Transverse colon (tissue), 4 donors: ENCODE measurements around the gene LAMA4. TPM values are rescaled to one million over a fixed set of nuclear protein-coding genes. Genes with fewer than 3 reads are reported as not detected.

Experiments
- DNase-seq: peaks from one replicate; pipeline ENCODE4 v3.0.0-alpha.2; 2019
- H3K27ac ChIP-seq, 4 donors: fragments of 200-600 bp; sonication (generic); 2 replicates each; pipeline ENCODE4 v1.5.1; 2016 to 2018; ENCODE audit warnings: inconsistent platforms in 4 of 4
- H3K27me3 ChIP-seq: fragments of 200-600 bp; sonication (generic); 2 replicates; pipeline ENCODE4 v1.5.1; 2017; ENCODE audit warnings: inconsistent platforms
- H3K36me3 ChIP-seq, 4 donors: fragments of 200-600 bp; sonication (generic); 2 replicates each; pipeline ENCODE4 v1.5.1; 2017 to 2019; ENCODE audit warnings: inconsistent platforms in 4 of 4
- H3K4me1 ChIP-seq, 4 donors: fragments of 200-600 bp; sonication (generic); 2 replicates each; pipeline ENCODE4 v1.5.1; 2017 to 2020; ENCODE audit warnings: inconsistent platforms in 4 of 4
- H3K4me3 ChIP-seq, 4 donors: fragments of 200-600 bp; sonication (generic); 1 replicate in 1 of 4; 2 replicates in 3 of 4; pipeline versions ENCODE4 v1.5.1 to v1.6.1; 2017 to 2019; ENCODE audit warnings: inconsistent platforms in 4 of 4
- H3K9me3 ChIP-seq, 2 donors: fragments of 200-600 bp; sonication (generic); 2 replicates each; pipeline ENCODE4 v1.5.1; 2017 to 2019; ENCODE audit warnings: inconsistent platforms in 2 of 2
- CTCF ChIP-seq, 5 experiments: fragments of 200-600 bp in 3 of 5; fragments of 450-650 bp in 2 of 5; sonication (generic) in 3 of 5; IDR thresholded peaks; 1 replicate in 2 of 5; 2 replicates in 3 of 5; pipeline ENCODE4 v1.5.1; 2016 to 2017; ENCODE audit warnings: antibody characterized with exemption in 5 of 5, inconsistent platforms in 3 of 5, mild to moderate bottlenecking in 2 of 5, moderate library complexity in 1 of 5
- EP300 ChIP-seq: sonication (generic); formaldehyde crosslinking; IDR thresholded peaks from one replicate; pipeline ENCODE4 v1.6.1; 2017; ENCODE audit warnings: antibody characterized with exemption, low read depth
- POLR2A ChIP-seq: fragments of 450-650 bp; IDR thresholded peaks from one replicate; pipeline ENCODE4 v1.6.1; 2016; ENCODE audit warnings: antibody characterized with exemption, mild to moderate bottlenecking, moderate library complexity
- POLR2AphosphoS5 ChIP-seq, 3 donors: sonication (generic); formaldehyde crosslinking; IDR thresholded peaks; one replicate each; pipeline ENCODE4 v1.6.1; 2016; ENCODE audit warnings: antibody characterized with exemption in 3 of 3
- WGBS, 2 donors: methylation state at CpG; one replicate each; pipeline ENCODE4 v1.1.5; 2018; ENCODE audit warnings: low coverage in 1 of 2; 5-methylcytosine and 5-hydroxymethylcytosine counted together
- in situ Hi-C, 4 donors: fragments of 200-750 bp; cut with MboI; loops; one replicate each; pipeline versions ENCODE4 v1.15.0 to v1.15.1; 2017; ENCODE audit warnings: low sequenced_read_pairs in 3 of 4, low pct_ligation_motif_present in 1 of 4, low pct_unique_long_range_greater_than_20kb in 1 of 4
- intact Hi-C: fragments of 100-400 bp; cut with DNase I; formaldehyde crosslinking; loops from one replicate; pipeline ENCODE4 v1.15.1; 2023; ENCODE audit warnings: low total_unique reads
- total RNA-seq, 4 donors: library from RNA; depleted of rRNA; stranded (reverse); fragments of >200 nt; gene quantifications; one replicate each; pipeline ENCODE4 v1.1.0, GENCODE V29; 2016

LAMA4 gene
- total RNA-seq, 4 donors from 2014 or later, result 27.3 to 54.9 (median 40.1) TPM

- peak overlapping the region; percentile 80 to 88 (median 85) for H3K27ac ChIP-seq
- in situ Hi-C loops, result no loop called here
Measured at GRCh38 chr6:112224088-112224487, 30.3 kb downstream of the LAMA4 start.

GRCh38 chr6:112223070-112223861 lies 31.1 kb downstream of the LAMA4 start:
- in situ Hi-C loops (no loop called here), intact Hi-C loops (loop anchor here (2.0 kb wide), 1 partner anchor 32 kb away; the partner anchor contains the start of gene LAMA4)
- Histone ChIP-seq H3K27ac (peak overlapping the region; percentile 80 to 88 (median 85)), H3K36me3 (no peaks in the 10 kb centered on the region), H3K27me3 (no peaks in the 10 kb centered on the region), H3K4me3 (no peak overlapping the region), H3K4me1 (peaks cover 0 to 53% (median 13%) of the 10 kb centered on the region in 4 donors), H3K9me3 (no peaks in the 10 kb centered on the region)
- no peak for DNase-seq
- 38 to 65% methylated on average over 2 to 3 of the region's 3 CpGs for WGBS, 2 donors
- TF ChIP-seq POLR2AphosphoS5 (IDR thresholded peaks at IDR 0.05) (peak; percentile 37 to 77 (median 73)), EP300 (no peak)

More at GRCh38 chr6:112224088-112224487, 30.3 kb downstream of the LAMA4 start:
- peaks cover 0 to 53% (median 13%) of the 10 kb centered on the region in 4 donors for H3K4me1 ChIP-seq
- TF ChIP-seq EP300 (no peak), CTCF (IDR thresholded peaks at IDR 0.05) (no peak), POLR2A (no peak), POLR2AphosphoS5 (IDR thresholded peaks at IDR 0.05) (no peak)
- intact Hi-C loops, result no loop called here
- WGBS, 2 donors, result 75 to 86% methylated on average over 2 of the region's 2 CpGs
- no peaks in the 10 kb centered on the region for H3K36me3 ChIP-seq
- no peak overlapping the region for H3K4me3 ChIP-seq
- no peak for DNase-seq
- no peaks in the 10 kb centered on the region for H3K27me3 ChIP-seq
- no peaks in the 10 kb centered on the region for H3K9me3 ChIP-seq

- Histone ChIP-seq H3K27ac (peak overlapping the region; percentile 80 to 88 (median 85)), H3K9me3 (no peaks in the 10 kb centered on the region), H3K27me3 (no peaks in the 10 kb centered on the region), H3K4me1 (peaks cover 0 to 48% (median 13%) of the 10 kb centered on the region in 4 donors), H3K4me3 (no peak overlapping the region), H3K36me3 (no peaks in the 10 kb centered on the region)
- in situ Hi-C loops (no loop called here), intact Hi-C loops (loop anchor here (2.0 kb wide), 1 partner anchor 33 kb away; the partner anchor contains the start of gene LAMA4)
- 54 to 69% methylated on average over 5 to 6 of the region's 6 CpGs for WGBS, 2 donors
- TF ChIP-seq CTCF (IDR thresholded peaks at IDR 0.05), result no peak
- TF ChIP-seq EP300, result no peak
- peak in 1 of 3 donors; percentile 37 for TF ChIP-seq POLR2AphosphoS5 (IDR thresholded peaks at IDR 0.05)
- TF ChIP-seq POLR2A, result no peak
- DNase-seq, result no peak
Measured at GRCh38 chr6:112221981-112222852, 32.1 kb downstream of the LAMA4 start.

- Histone ChIP-seq H3K27me3 (no peaks in the 10 kb centered on the region), H3K36me3 (no peaks in the 10 kb centered on the region), H3K4me3 (no peak overlapping the region), H3K27ac (peak overlapping the region; percentile 80 to 88 (median 85)), H3K9me3 (no peaks in the 10 kb centered on the region), H3K4me1 (peaks cover 0 to 53% (median 13%) of the 10 kb centered on the region in 4 donors)
- intact Hi-C loops (no loop called here), in situ Hi-C loops (no loop called here)
- DNase-seq, result no peak
- TF ChIP-seq POLR2A (no peak), EP300 (no peak), POLR2AphosphoS5 (IDR thresholded peaks at IDR 0.05) (no peak), CTCF (IDR thresholded peaks at IDR 0.05) (no peak)
Measured at GRCh38 chr6:112221561-112221960, 32.8 kb downstream of the LAMA4 start.
